ENCODE data around the gene INVS.
A peak's percentile ranks its signal among the peaks of the same experiment; 100 is the strongest.
"Not testable (repeated sequence)": the region's sequence is repeated elsewhere in the genome, so short reads cannot be mapped to it uniquely, and the experiment has no call there.

Gene INVS, protein sequence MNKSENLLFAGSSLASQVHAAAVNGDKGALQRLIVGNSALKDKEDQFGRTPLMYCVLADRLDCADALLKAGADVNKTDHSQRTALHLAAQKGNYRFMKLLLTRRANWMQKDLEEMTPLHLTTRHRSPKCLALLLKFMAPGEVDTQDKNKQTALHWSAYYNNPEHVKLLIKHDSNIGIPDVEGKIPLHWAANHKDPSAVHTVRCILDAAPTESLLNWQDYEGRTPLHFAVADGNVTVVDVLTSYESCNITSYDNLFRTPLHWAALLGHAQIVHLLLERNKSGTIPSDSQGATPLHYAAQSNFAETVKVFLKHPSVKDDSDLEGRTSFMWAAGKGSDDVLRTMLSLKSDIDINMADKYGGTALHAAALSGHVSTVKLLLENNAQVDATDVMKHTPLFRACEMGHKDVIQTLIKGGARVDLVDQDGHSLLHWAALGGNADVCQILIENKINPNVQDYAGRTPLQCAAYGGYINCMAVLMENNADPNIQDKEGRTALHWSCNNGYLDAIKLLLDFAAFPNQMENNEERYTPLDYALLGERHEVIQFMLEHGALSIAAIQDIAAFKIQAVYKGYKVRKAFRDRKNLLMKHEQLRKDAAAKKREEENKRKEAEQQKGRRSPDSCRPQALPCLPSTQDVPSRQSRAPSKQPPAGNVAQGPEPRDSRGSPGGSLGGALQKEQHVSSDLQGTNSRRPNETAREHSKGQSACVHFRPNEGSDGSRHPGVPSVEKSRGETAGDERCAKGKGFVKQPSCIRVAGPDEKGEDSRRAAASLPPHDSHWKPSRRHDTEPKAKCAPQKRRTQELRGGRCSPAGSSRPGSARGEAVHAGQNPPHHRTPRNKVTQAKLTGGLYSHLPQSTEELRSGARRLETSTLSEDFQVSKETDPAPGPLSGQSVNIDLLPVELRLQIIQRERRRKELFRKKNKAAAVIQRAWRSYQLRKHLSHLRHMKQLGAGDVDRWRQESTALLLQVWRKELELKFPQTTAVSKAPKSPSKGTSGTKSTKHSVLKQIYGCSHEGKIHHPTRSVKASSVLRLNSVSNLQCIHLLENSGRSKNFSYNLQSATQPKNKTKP

GRCh38 chr9:100098887-100099721 lies at the start of gene INVS, which contains the start of gene ERP44:
INVS (plus strand) TSS chr9:100099243; CDS start chr9:100104522, 5,279 bp downstream.
ERP44 (minus strand) TSS chr9:100099000; CDS start chr9:100098840, 160 bp downstream.
- peak; percentile 97 for DNase-seq

DNA sequence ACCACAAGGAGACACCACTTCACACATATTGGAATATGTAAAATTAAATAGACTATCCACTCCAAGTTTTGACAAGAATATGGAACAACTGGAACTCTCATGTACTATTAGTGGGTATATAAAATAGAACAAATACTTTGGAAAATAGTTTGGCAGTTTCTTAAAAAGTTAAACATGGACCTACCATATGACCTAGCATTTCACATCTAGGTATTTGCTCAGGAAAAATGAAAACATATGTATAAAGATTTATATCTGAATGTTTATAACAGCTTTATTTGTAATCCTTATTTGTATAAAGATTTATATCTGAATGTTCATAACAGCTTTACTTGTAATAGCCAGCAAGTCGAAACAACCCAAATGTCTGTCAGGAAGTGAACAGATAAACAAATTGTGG lies 49.5 kb upstream of the INVS start:
- DNase-seq: no peak

DNA sequence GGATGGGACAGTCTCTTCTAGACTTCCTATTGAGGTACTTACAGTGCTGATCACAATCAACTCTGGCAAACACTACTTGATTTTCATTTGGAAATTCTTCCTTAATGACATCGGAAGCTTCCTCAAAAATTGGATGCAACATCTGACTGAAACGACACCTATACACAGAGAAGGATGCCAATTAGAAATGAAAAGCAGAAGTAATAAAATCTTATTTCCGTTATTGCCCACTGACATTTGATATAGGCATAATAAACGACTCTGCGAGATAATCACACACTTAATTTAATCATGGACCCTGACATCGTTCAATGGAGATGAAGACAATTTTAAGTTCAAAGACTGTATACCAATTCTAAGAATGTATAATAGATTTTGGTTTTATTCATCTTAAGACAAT lies 46.7 kb upstream of the INVS start:
- no peak for DNase-seq

DNA sequence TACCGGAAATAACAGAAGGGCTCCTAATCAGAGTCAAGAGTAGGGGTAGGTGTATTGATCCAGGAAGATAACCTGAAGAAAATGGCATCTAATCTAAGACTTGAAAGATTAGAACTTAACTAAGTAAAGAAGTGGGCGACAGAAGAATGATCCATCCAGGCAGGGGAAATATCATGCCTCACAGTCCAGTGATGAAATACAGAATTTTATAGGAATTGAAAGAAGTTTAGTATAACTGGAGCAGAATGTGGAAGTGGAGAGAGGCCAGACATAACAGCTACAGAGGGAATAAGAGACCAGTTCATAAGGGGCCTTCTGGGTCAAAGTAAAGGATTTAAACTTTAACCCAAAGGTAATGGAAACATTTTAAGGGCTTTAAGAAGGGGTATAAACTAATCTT lies 42.5 kb upstream of the INVS start:
- DNase-seq: no peak

DNA sequence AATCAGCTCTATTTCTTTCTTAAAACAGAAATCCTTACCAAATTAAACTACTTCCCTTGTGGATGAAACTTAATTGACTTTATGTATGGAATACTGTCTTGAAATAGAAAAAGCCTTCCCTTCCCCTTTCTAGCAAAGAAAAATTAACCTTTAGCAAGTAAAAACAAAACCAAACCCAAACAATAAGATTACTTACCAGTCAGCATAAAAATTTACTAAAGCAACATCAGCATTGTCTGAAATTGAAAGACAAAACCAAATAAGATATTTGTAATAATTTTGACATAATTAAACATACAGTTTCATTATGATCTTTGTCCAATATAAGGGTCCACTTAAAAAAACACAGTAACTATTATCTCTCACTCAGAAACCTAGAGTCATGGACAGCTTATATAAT lies 41.4 kb upstream of the INVS start:
- DNase-seq: no peak

- no peak for DNase-seq
Measured at GRCh38 chr9:100058699-100059579, 40.1 kb upstream of the INVS start.

DNA sequence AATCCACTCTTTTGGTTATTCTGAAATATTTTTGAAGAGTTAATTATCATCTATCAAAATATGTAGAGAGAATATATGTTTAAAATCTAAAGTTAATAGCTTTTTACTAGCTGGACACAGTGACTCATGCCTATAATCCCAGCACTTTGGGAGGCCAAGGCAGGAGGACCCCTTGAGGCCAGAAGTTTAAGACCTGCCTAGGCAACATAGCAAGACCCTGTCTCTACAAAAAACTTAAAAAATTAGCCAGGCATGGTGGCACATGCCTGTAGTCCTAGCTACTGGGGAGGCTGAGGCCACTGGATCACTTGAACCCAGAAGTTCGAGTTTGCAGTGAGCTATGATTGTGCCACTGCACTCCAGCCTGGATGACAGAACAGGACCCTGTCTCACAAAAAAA lies 36.4 kb upstream of the INVS start:
- DNase-seq: not testable (repeated sequence)

DNA sequence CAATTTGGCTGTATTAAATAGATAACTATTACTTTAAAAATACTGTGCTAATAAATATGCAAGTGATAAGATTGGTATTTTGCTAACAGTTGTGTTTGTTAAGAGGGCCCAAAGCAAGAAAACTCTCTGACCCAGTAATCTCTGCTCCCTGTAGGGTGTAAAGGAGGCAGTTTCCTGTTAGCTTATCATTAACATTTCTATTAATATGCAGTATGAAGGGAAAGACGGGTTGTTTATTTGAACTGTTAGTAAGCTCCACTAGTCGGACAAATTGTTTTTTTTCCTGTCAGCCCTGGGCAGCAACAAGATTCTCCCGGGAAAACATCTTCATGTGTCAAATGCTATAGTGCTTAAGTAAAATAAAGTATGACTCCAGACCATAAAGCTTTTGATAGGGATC lies 35.9 kb upstream of the INVS start:
- no peak for DNase-seq

GRCh38 chr9:100064872-100065581 lies 34.0 kb upstream of the INVS start:
- no peak for DNase-seq

GRCh38 chr9:100066539-100066938 lies 32.5 kb upstream of the INVS start:
- no peak for DNase-seq

DNA sequence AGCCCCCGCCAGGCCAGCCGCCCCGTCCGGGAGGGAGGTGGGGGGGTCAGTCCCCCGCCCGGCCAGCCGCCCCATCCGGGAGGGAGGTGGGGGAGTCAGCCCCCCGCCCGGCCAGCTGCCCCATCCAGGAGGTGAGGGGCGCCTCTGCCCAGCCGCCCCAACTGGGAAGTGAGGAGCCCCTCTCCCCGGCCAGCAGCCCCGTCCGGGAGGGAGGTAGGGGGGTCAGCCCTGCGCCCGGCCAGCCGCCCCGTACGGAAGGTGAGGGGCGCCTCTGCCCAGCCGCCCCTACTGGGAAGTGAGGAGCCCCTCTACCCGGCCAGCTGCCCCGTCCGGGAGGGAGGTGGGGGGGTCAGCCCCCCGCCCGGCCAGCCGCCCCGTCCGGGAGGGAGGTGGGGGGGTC lies 31.1 kb upstream of the INVS start:
- DNase-seq: not testable (repeated sequence)

DNA sequence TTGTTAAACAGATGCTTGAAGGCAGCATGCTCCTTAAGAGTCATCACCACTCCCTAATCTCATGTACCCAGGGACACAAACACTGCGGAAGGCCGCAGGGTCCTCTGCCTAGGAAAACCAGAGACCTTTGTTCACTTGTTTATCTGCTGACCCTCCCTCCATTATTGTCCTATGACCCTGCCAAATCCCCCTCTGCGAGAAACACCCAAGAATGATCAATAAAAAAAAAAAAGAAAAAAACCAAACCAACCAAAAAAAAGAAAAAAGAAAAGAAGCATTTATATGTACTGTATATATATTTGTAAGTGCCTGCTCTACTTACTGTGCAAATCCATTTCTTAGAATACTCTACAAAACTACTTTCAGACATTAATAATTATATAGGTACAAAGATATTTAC lies 30.0 kb upstream of the INVS start:
- DNase-seq: not testable (repeated sequence)

GRCh38 chr9:100070104-100071041 lies 28.7 kb upstream of the INVS start:
- no peak for DNase-seq

DNA sequence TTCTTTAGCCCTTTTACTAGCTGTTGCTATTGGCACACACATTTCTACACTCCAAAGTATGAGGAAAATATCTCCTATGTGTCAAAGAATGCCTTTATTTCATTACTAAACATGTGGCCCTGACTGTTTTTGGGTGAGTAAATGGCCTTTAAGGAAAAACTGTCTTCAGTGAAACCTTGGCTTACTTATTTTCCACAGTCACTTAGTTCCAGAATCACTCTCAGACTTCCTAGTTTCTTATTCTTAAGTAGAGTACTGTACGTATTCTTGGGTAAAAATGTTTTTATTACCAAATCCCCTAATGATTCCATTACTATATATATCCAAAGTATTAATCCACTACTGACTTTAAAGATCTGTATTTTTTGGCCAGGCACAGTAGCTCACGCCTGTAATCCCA lies 27.8 kb upstream of the INVS start:
- DNase-seq: no peak

DNA sequence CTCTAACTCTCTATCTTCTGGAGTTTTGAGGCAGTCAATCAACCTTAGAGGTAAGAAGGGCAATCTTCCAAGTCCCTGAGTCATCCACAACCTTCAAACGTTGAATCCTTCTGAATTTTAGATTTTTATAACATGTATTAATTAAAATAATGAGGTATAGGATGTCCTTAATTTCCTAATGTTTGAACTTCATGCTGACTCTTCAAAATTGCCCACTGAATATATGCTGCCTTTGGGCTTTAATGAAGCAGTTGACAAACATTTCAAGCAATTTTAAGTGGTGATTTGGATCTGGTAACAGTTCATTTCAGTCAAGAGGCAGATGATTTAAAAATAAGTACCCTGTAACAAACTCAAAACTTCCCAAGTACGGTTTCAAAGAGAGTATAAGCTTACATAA lies 26.2 kb upstream of the INVS start:
- no peak for DNase-seq

- no peak for DNase-seq
Measured at GRCh38 chr9:100074093-100074492, 24.9 kb upstream of the INVS start.

- DNase-seq: no peak
Measured at GRCh38 chr9:100074989-100075388, 24.1 kb upstream of the INVS start.

DNA sequence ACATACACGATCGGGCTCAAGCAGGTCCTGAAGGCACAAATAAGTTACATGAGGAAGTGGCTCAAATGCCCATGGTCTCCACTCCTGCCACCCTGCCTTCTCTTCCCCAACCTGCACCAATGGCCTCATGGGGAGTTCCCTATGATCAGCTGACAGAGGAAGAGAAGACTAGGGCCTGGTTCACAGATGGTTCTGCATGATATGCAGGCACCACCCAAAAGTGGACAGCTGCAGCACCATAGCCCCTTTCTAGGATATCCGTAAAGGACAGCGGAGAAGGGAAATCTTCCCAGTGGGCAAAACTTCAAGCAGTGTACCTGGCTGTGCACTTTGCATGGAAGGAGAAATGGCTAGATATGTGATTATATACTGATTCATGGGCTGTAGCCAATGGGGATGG lies 22.8 kb upstream of the INVS start:
- not testable (repeated sequence) for DNase-seq

DNA sequence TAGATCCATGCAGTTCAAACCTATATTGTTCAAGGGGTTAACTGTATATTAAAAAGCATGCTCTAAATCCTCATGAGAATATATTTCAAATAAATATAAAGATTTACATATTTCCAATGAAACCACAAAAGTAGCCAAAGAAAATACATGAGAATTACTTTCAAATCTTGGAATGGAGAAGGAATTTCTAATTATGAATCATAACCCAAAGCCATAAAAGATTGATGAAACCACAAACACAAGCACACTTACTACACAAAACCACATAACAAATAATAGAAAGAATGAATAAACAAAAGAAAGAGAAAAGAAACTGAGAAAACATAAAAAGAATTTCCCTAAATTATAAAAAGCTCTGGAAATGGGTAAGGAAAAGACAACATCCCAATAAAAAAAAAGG lies 16.3 kb upstream of the INVS start:
- DNase-seq: no peak
